Kidney (tissue), 14 donors: ENCODE results near the gene KCNK5. TPM values are rescaled to one million over a fixed set of nuclear protein-coding genes. Genes with fewer than 3 reads are reported as not detected.

Experiments used
- DNase-seq, 5 donors: peaks; one replicate each; pipeline ENCODE4 v3.0.0-alpha.2; 2013 to 2020
- FAIRE-seq: peaks from 2 replicates; lab custom pipeline; 2012; peaks lifted over from hg19 to GRCh38; lab: Jason Lieb, UNC
- H3K27ac ChIP-seq, 2 donors: one replicate each; pipeline ENCODE4 v1.7.0; 2013; ENCODE audit warnings: low read depth in 2 of 2, low read length in 2 of 2, inconsistent platforms in 1 of 2
- H3K27me3 ChIP-seq: one replicate; pipeline ENCODE4 v1.7.1; 2013; ENCODE audit warnings: low read length, inconsistent platforms; ENCODE audit not compliant: control insufficient read depth, insufficient read depth
- H3K36me3 ChIP-seq, 3 donors: one replicate each; pipeline versions ENCODE4 v1.7.0 to v1.7.1; 2013; ENCODE audit warnings: low read length in 3 of 3, control low read depth in 1 of 3, inconsistent platforms in 1 of 3; ENCODE audit not compliant: insufficient read depth in 3 of 3, control insufficient read depth in 2 of 3
- H3K4me1 ChIP-seq, 3 donors: one replicate each; pipeline versions ENCODE4 v1.7.0 to v1.7.1; 2013; ENCODE audit warnings: low read length in 3 of 3, inconsistent platforms in 1 of 3, low read depth in 1 of 3; ENCODE audit not compliant: control insufficient read depth in 2 of 3, insufficient read depth in 2 of 3
- H3K4me3 ChIP-seq, 3 donors: one replicate each; pipeline versions ENCODE4 v1.7.0 to v1.8.1; 2013; ENCODE audit warnings: low read length in 3 of 3, control low read depth in 1 of 3, inconsistent platforms in 1 of 3
- H3K9ac ChIP-seq, 3 donors: one replicate each; pipeline versions ENCODE4 v1.7.0 to v1.7.1; 2013; ENCODE audit warnings: low read length in 3 of 3, control low read depth in 1 of 3, inconsistent platforms in 1 of 3
- H3K9me3 ChIP-seq, 3 donors: one replicate each; pipeline versions ENCODE4 v1.7.0 to v1.7.1; 2013; ENCODE audit warnings: low read length in 3 of 3, control low read depth in 1 of 3, inconsistent platforms in 1 of 3; ENCODE audit not compliant: control insufficient read depth in 2 of 3, insufficient read depth in 1 of 3
- CTCF ChIP-seq: IDR thresholded peaks from 3 replicates; pipeline ENCODE4 v1.5.1; 2012; ENCODE audit warnings: mild to moderate bottlenecking, moderate library complexity, borderline replicate concordance; ENCODE audit not compliant: insufficient read depth; ENCODE audit errors: extremely low read depth
- intact Hi-C: fragments of 100-400 bp; cut with DNase I; formaldehyde crosslinking; loops from one replicate; pipeline ENCODE4 v1.11.1; 2022
- polyA plus RNA-seq: library from polyadenylated mRNA; stranded (reverse); fragments of 350-450 nt; fragmentation: Illumina TruSeq; extraction: RNeasy Lipid Tissue Mini Kit (QIAGEN cat#74804); gene quantifications from one replicate; pipeline ENCODE4 v1.2.3, GENCODE V29; 2014; ENCODE audit warnings: low read depth, low replicate concordance; ENCODE audit not compliant: insufficient read depth
- total RNA-seq: library from RNA; stranded (reverse); fragmentation: NEBNext Ultra II Directional; extraction: Animal tissue kit (Norgen Biotek cat#: 25700); gene quantifications from one replicate; pipeline ENCODE4 v1.2.1, GENCODE V29; 2021
- donor health status: control.
- donor health status: control.
- donor health status: control.
- donor health status: control.
- donor health status: control.
- donor health status: DM: yes; HTN: yes; CAD: no.
- donor health status: Normal renal cell carcinoma (clear cell type).

KCNK5 gene
- total and polyA plus RNA-seq, 2 donors from 2014 or later = 48.4 to 77.0 TPM

GRCh38 chr6:39211183-39211582 is 18.1 kb downstream of the KCNK5 start:
- Histone ChIP-seq H3K36me3 (peaks cover 0 to 27% (median 10%) of the 10 kb centered on the region in 3 donors), H3K4me3 (no peak overlapping the region), H3K9ac (no peak overlapping the region), H3K27me3 (no peaks in the 10 kb centered on the region), H3K4me1 (peaks cover 5 to 84% (median 64%) of the 10 kb centered on the region in 3 donors), H3K27ac (peak overlapping the region in 1 of 2 donors; percentile 71), H3K9me3 (no peaks in the 10 kb centered on the region)
- FAIRE-seq (no peak), DNase-seq (no peak)
- intact Hi-C loops = no loop called here
- TF ChIP-seq CTCF = no peak

- FAIRE-seq (no peak), DNase-seq (no peak)
- Histone ChIP-seq H3K4me1 (peaks cover 5 to 84% (median 66%) of the 10 kb centered on the region in 3 donors), H3K4me3 (no peak overlapping the region), H3K9ac (no peak overlapping the region), H3K27me3 (no peaks in the 10 kb centered on the region), H3K9me3 (no peaks in the 10 kb centered on the region), H3K36me3 (peaks cover 0 to 29% (median 13%) of the 10 kb centered on the region in 3 donors), H3K27ac (peak overlapping the region in 1 of 2 donors; percentile 52)
- no peak for TF ChIP-seq CTCF
- intact Hi-C loops = no loop called here
These were observed 18.8 kb downstream of the KCNK5 start for GRCh38 chr6:39210450-39210849.

- H3K36me3 ChIP-seq = peaks cover 0 to 29% (median 13%) of the 10 kb centered on the region in 3 donors
- H3K4me3 ChIP-seq = no peak overlapping the region
- no peak overlapping the region for H3K9ac ChIP-seq
- peaks cover 5 to 86% (median 66%) of the 10 kb centered on the region in 3 donors for H3K4me1 ChIP-seq
- intact Hi-C loops = no loop called here
- no peaks in the 10 kb centered on the region for H3K27me3 ChIP-seq
- DNase-seq (no peak), FAIRE-seq (no peak)
- peak overlapping the region; percentile 3 to 52 for H3K27ac ChIP-seq
- TF ChIP-seq CTCF = no peak
- H3K9me3 ChIP-seq = no peaks in the 10 kb centered on the region
These were observed 19.4 kb downstream of the KCNK5 start for GRCh38 chr6:39209911-39210310.

GRCh38 chr6:39209360-39209811 is 19.9 kb downstream of the KCNK5 start:
- H3K9ac ChIP-seq = no peak overlapping the region
- intact Hi-C loops = no loop called here

More at GRCh38 chr6:39209360-39209811, 19.9 kb downstream of the KCNK5 start:
- no peak for FAIRE-seq
- TF ChIP-seq CTCF = no peak
- peak overlapping the region; percentile 3 to 42 for H3K27ac ChIP-seq
- no peaks in the 10 kb centered on the region for H3K27me3 ChIP-seq
- H3K4me3 ChIP-seq = no peak overlapping the region
- DNase-seq = no peak
- H3K4me1 ChIP-seq = peaks cover 5 to 88% (median 67%) of the 10 kb centered on the region in 3 donors
- no peaks in the 10 kb centered on the region for H3K9me3 ChIP-seq
- peaks cover 0 to 29% (median 13%) of the 10 kb centered on the region in 3 donors for H3K36me3 ChIP-seq
